ENCODE data around the gene CACNA2D2. TPM values are rescaled to one million over a fixed set of nuclear protein-coding genes. Genes with fewer than 3 reads are reported as not detected.

The CACNA2D2 gene
- total and polyA plus RNA-seq, 9 donors, result 0.95 to 8.6 (median 3.8) TPM

DNA sequence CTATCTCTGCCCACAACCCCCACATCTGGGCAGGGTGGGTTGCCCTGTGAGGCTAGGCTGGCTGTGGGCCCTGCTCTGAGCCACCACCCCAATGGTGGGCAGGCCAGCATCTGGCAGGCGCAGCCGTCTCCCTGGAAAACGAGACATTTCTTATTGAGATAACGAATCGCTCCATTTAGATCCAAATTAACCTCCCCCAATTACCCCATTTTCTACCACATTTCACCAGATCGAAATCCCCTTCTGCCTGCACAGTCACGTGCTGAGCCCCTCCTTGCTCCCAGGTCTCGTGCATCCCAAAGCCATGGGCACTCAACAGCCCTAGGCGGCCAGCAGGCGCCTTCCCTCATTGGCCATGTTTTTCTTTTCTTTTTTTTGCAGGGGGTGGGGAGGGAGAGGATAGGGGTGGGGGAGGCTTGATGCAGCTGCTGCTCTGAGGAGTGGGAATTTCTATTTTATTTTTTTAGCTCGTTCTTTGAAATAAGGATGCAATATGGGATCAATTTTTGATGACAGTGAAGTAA lies 91.1 kb downstream of the CACNA2D2 start:
- Histone ChIP-seq H3K27ac (no peak overlapping the region), H3K27me3 (no peaks in the 10 kb centered on the region), H3K36me3 (no peaks in the 10 kb centered on the region), H3K4me1 (ENCODE audit: insufficient read depth) (no peaks in the 10 kb centered on the region), H3K4me3 (no peak overlapping the region), H3K9me3 (no peaks in the 10 kb centered on the region)
- DNase-seq, result no peak
- intact Hi-C loops (cut with DNase I), result no loop called here
- WGBS, 3 donors, result 47 to 63% (median 49%) methylated on average over 11 of the region's 11 CpGs
- TF ChIP-seq CTCF (IDR thresholded peaks at IDR 0.05) (no peak), EP300 (IDR thresholded peaks at IDR 0.05) (no peak), POLR2A (IDR thresholded peaks at IDR 0.05) (no peak)

DNA sequence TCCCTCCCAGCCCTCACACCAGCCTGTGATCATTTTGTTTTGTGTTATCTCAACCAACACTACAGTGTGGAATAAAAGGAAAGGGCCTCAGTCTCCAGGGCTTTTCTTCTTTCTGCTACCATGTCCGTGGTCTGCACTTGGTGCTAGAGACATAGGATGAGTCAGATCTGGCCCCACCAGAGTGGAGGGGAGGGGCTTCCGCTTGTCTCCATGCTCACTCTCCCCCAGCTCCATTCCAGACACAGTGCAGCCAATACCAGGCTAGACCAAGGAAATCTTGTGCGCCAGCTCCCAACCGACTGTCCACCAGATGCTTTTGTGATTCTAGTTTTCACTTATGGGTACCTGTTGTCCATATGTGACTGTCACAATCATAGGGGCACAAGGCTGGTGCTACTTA lies 92.2 kb downstream of the CACNA2D2 start:
- WGBS, 3 donors, result 66 to 75% (median 73%) methylated on average over 4 of the region's 4 CpGs
- H3K27ac ChIP-seq, result no peak overlapping the region
- intact Hi-C loops (cut with DNase I), result no loop called here

DNA sequence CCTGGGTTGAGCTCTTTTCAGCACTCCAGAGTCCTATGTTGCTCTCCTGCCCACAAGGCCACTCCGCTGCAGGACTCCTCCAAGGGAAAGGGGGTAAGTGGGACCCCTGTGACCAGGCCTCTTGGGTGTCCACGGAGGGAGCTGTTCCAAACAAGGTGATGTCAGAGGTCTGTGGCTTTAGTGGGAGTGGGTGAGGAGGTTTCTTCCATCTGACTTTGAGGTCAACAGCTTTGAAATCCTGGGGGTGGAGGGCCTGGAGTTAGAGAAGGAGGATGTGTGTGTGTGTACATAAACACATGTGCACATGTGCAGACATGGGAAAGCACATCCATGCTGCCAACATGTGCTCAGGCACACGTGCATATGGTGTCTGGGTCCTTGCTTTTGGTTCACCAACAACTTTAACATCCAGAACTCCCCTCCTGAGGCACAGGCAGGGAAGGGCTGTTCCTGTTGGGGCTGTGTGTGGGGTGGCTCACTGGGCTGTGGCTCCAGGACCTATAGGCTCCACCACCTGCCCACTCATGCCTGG lies 92.8 kb downstream of the CACNA2D2 start:
- H3K9me3 ChIP-seq, result no peaks in the 10 kb centered on the region

More for the DNA sequence above, 92.2 kb downstream of the CACNA2D2 start:
- Histone ChIP-seq H3K9me3 (no peaks in the 10 kb centered on the region), H3K36me3 (no peaks in the 10 kb centered on the region), H3K4me1 (ENCODE audit: insufficient read depth) (no peaks in the 10 kb centered on the region), H3K4me3 (no peak overlapping the region), H3K27me3 (no peaks in the 10 kb centered on the region)
- TF ChIP-seq CTCF (IDR thresholded peaks at IDR 0.05) (no peak), POLR2A (IDR thresholded peaks at IDR 0.05) (no peak), EP300 (IDR thresholded peaks at IDR 0.05) (no peak)
- no peak for DNase-seq

DNA sequence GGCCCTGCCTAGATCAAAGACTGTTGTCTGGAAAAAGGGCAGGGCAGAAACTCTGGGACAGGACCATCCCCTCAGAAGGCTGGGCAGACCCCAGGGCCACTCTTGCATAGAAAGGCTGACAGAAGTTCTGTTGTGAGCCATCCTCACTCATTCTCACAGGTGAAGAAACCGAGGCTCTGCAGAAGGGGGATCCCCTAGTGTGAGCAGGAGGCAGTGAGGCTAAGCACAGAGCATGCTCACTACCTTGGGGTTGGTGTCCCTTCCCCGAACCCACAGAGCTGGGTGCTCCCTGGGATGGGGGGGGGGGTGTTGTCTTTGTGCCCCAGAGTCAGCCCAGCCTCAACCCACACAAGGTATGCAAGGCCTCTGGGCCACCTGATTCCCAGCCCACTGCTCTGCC lies 93.2 kb downstream of the CACNA2D2 start:
- Histone ChIP-seq H3K4me1 (ENCODE audit: insufficient read depth) (no peaks in the 10 kb centered on the region), H3K9me3 (no peaks in the 10 kb centered on the region), H3K27me3 (no peaks in the 10 kb centered on the region), H3K27ac (no peak overlapping the region), H3K36me3 (no peaks in the 10 kb centered on the region), H3K4me3 (no peak overlapping the region)
- DNase-seq, result no peak
- TF ChIP-seq POLR2A (IDR thresholded peaks at IDR 0.05), result no peak
- TF ChIP-seq CTCF (IDR thresholded peaks at IDR 0.05), result no peak
- no peak for TF ChIP-seq EP300 (IDR thresholded peaks at IDR 0.05)
- 77 to 93% (median 81%) methylated on average over 2 of the region's 2 CpGs for WGBS, 3 donors
- intact Hi-C loops (cut with DNase I), result no loop called here

More for the DNA sequence above, 92.8 kb downstream of the CACNA2D2 start:
- TF ChIP-seq POLR2A (IDR thresholded peaks at IDR 0.05), result no peak
- no peak for TF ChIP-seq CTCF (IDR thresholded peaks at IDR 0.05)
- no peak for TF ChIP-seq EP300 (IDR thresholded peaks at IDR 0.05)
- H3K4me3 ChIP-seq, result no peak overlapping the region
- H3K36me3 ChIP-seq, result no peaks in the 10 kb centered on the region
- WGBS, 3 donors, result 60 to 72% (median 70%) methylated on average over 3 of the region's 3 CpGs
- no peaks in the 10 kb centered on the region for H3K27me3 ChIP-seq
- intact Hi-C loops (cut with DNase I), result no loop called here
- no peak overlapping the region for H3K27ac ChIP-seq
- no peak for DNase-seq
- no peaks in the 10 kb centered on the region for H3K4me1 ChIP-seq (ENCODE audit: insufficient read depth)
